SK-N-MC (cell line): ENCODE measurements around the gene CGRRF1.

ENCODE experiments used
- EZH2 ChIP-seq: fragments of 200-600 bp; sonication (generic); IDR thresholded peaks from one replicate; pipeline ENCODE4 v1.6.1; 2017; ENCODE audit warnings: antibody characterized with exemption
- FOXP2 ChIP-seq: optimal IDR thresholded peaks from 2 replicates; pipeline ENCODE3; 2011; ENCODE audit warnings: mild to moderate bottlenecking, moderate library complexity; ENCODE audit not compliant: insufficient read depth; ENCODE audit errors: extremely low read length, control extremely low read depth
- POLR2AphosphoS5 ChIP-seq: IDR thresholded peaks from 2 replicates; pipeline ENCODE4 v1.6.1; 2012; ENCODE audit warnings: mild to moderate bottlenecking, low read depth, low read length, borderline replicate concordance

- TF ChIP-seq EZH2: no peak
- TF ChIP-seq POLR2AphosphoS5: no peak
- TF ChIP-seq FOXP2: no peak
Observed at GRCh38 chr14:54579621-54580020, 69.9 kb downstream of the CGRRF1 start.
